ENCODE data around the gene TRIM29. TPM values are rescaled to one million over a fixed set of nuclear protein-coding genes. Genes with fewer than 3 reads are reported as not detected.

The TRIM29 gene
- total RNA-seq, 1 donor from 2014 or later: 146 TPM

GRCh38 chr11:120120805-120121335 lies 17.0 kb downstream of the TRIM29 start:
- DNase-seq (ENCODE audit: low read depth) (no peak), FAIRE-seq (no peak)
- H3K36me3 ChIP-seq (ENCODE audit: control insufficient read depth, insufficient read depth, low read length): peaks cover 73% of the 10 kb centered on the region
- no peak overlapping the region for H3K4me3 ChIP-seq (ENCODE audit: low read depth, low read length)
- TF ChIP-seq CTCF (IDR thresholded peaks at IDR 0.05; ENCODE audit: insufficient read depth, low read length, severe bottlenecking): no peak
- no peaks in the 10 kb centered on the region for H3K27me3 ChIP-seq (ENCODE audit: control insufficient read depth, insufficient read depth, low read length)

- no peak overlapping the region for H3K4me3 ChIP-seq (ENCODE audit: low read depth, low read length)
- no peaks in the 10 kb centered on the region for H3K27me3 ChIP-seq (ENCODE audit: control insufficient read depth, insufficient read depth, low read length)
- no peak for TF ChIP-seq CTCF (IDR thresholded peaks at IDR 0.05; ENCODE audit: insufficient read depth, low read length, severe bottlenecking)
- no peak for DNase-seq (ENCODE audit: low read depth)
- FAIRE-seq: peak; percentile 76
- H3K36me3 ChIP-seq (ENCODE audit: control insufficient read depth, insufficient read depth, low read length): peaks cover 80% of the 10 kb centered on the region
These were observed 18.8 kb downstream of the TRIM29 start for GRCh38 chr11:120119121-120119520.

GRCh38 chr11:120117991-120118390 lies 19.9 kb downstream of the TRIM29 start:
- no peak for TF ChIP-seq CTCF (IDR thresholded peaks at IDR 0.05; ENCODE audit: insufficient read depth, low read length, severe bottlenecking)
- Histone ChIP-seq H3K4me3 (ENCODE audit: low read depth, low read length) (no peak overlapping the region), H3K27me3 (ENCODE audit: control insufficient read depth, insufficient read depth, low read length) (no peaks in the 10 kb centered on the region), H3K36me3 (ENCODE audit: control insufficient read depth, insufficient read depth, low read length) (peaks cover 79% of the 10 kb centered on the region)
- DNase-seq (ENCODE audit: low read depth): no peak
- no peak for FAIRE-seq

- no peak for TF ChIP-seq CTCF (IDR thresholded peaks at IDR 0.05; ENCODE audit: insufficient read depth, low read length, severe bottlenecking)
- H3K27me3 ChIP-seq (ENCODE audit: control insufficient read depth, insufficient read depth, low read length): no peaks in the 10 kb centered on the region
- H3K36me3 ChIP-seq (ENCODE audit: control insufficient read depth, insufficient read depth, low read length): peaks cover 80% of the 10 kb centered on the region
- no peak overlapping the region for H3K4me3 ChIP-seq (ENCODE audit: low read depth, low read length)
- FAIRE-seq (no peak), DNase-seq (ENCODE audit: low read depth) (no peak)
These were observed 20.9 kb downstream of the TRIM29 start for GRCh38 chr11:120116966-120117365.

GRCh38 chr11:120115272-120116000 lies 22.5 kb downstream of the TRIM29 start:
- peak; percentile 7 for TF ChIP-seq CTCF (IDR thresholded peaks at IDR 0.05; ENCODE audit: insufficient read depth, low read length, severe bottlenecking)
- Histone ChIP-seq H3K4me3 (ENCODE audit: low read depth, low read length) (no peak overlapping the region), H3K36me3 (ENCODE audit: control insufficient read depth, insufficient read depth, low read length) (peaks cover 76% of the 10 kb centered on the region), H3K27me3 (ENCODE audit: control insufficient read depth, insufficient read depth, low read length) (no peaks in the 10 kb centered on the region)
- no peak for DNase-seq (ENCODE audit: low read depth)
- no peak for FAIRE-seq

All from bronchial epithelial cell (primary cell).